Neural crest cell (in vitro differentiated cells): ENCODE measurements around the gene STEAP2. TPM values are rescaled to one million over a fixed set of nuclear protein-coding genes. Genes with fewer than 3 reads are reported as not detected.
"Not testable (repeated sequence)": the region's sequence is repeated elsewhere in the genome, so short reads cannot be mapped to it uniquely, and the experiment has no call there.

Source experiments
- DNase-seq: peaks from one replicate; pipeline ENCODE4 v3.0.0; 2021; ENCODE audit warnings: low read depth, mixed read lengths, low spot score
- H3K27ac Mint-ChIP-seq: one replicate; pipeline ENCODE4 v1.8.0; 2021; ENCODE audit warnings: mild to moderate bottlenecking, mixed read lengths; ENCODE audit not compliant: unreplicated experiment
- H3K27me3 Mint-ChIP-seq: 2 replicates; pipeline ENCODE4 v1.8.0; 2021; ENCODE audit warnings: low read depth, mild to moderate bottlenecking, mixed read lengths
- H3K36me3 Mint-ChIP-seq: 2 replicates; pipeline ENCODE4 v1.8.0; 2021; ENCODE audit warnings: low read depth, mild to moderate bottlenecking, mixed read lengths
- H3K4me1 Mint-ChIP-seq: 2 replicates; pipeline ENCODE4 v1.8.0; 2021; ENCODE audit warnings: mixed read lengths
- H3K4me3 Mint-ChIP-seq: one replicate; pipeline ENCODE4 v1.8.0; 2021; ENCODE audit warnings: mild to moderate bottlenecking, mixed read lengths
- H3K9me3 Mint-ChIP-seq: 2 replicates; pipeline ENCODE4 v1.8.0; 2021; ENCODE audit warnings: mixed read lengths
- CTCF ChIP-seq: fragments of 200-600 bp; sonication (generic); conservative IDR thresholded peaks from 2 replicates; pipeline ENCODE4 v1.5.0; 2021; ENCODE audit warnings: antibody characterized with exemption, mild to moderate bottlenecking
- total RNA-seq: library from RNA; stranded (reverse); gene quantifications from 2 replicates; pipeline ENCODE4 v1.2.1, GENCODE V29; 2021

STEAP2 gene
- total RNA-seq, 1 donor from 2014 or later = 1.6 TPM

DNA sequence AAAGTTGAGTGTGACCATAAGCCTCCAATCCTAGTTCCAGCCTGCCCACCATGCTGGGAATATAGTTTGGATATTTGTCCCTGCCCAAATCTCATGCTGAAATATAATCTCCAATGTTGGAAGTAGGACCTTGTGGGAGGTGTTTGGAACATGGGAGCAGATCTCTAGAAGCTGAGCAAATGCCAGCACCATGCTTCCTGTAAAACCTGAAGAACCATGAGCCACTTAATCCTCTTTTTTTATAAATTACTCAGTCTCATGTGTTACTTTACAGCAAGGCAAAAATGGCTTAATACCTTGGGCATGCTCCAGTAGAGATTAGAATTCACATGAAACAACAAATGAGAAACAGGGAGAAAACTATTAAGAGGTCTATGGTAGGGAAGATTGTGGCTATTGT, 30.1 kb upstream of the STEAP2 start:
- H3K4me1 Mint-ChIP-seq = no peaks in the 10 kb centered on the region
- H3K4me3 Mint-ChIP-seq = no peak overlapping the region
- no peaks in the 10 kb centered on the region for H3K27me3 Mint-ChIP-seq
- H3K9me3 Mint-ChIP-seq = no peaks in the 10 kb centered on the region
- H3K36me3 Mint-ChIP-seq = no peaks in the 10 kb centered on the region
- DNase-seq = no peak
- H3K27ac Mint-ChIP-seq = no peak overlapping the region
- TF ChIP-seq CTCF = no peak

DNA sequence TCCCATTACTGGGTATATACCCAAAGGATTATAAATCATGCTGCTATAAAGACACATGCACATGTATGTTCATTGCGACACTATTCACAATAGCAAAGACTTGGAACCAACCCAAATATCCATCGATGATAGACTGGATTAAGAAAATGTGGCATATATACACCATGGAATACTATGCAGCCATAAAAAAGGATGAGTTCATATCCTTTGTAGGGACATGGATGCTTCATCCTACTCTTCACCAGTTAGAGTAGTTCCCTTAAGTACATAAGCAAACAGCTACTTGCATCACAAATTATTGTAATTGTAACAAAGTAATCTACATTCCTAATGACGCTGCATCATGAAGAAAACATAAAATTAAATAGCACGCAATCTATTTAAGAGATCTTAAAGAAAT, 25.2 kb upstream of the STEAP2 start:
- not testable (repeated sequence) for H3K9me3 Mint-ChIP-seq, DNase-seq, H3K27ac Mint-ChIP-seq, H3K27me3 Mint-ChIP-seq, H3K4me1 Mint-ChIP-seq, H3K36me3 Mint-ChIP-seq, H3K4me3 Mint-ChIP-seq

DNA sequence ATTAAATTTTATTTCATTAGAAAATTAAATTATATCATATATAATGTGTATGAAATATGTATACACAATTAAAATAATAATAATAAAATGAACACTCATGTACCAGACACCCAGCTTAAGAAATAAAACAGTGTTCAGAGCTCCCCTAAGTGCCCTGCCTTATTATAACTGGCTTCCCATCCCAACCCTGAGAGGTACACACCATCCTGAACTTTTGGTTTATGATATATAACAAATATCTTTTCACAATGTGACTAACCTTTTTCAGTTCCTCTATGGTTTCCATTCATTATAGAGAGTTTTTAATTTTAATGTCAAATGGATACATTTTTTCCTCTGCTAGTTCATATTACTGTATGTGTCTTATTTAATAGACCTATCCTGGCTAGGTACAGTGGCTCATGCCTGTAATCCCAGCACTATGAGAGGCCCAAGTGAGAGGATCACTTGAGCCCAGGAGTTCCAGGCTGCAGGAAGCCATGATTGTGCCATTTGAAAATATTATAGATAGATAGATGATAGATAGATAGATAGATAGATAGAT, 24.0 kb upstream of the STEAP2 start:
- Mint-ChIP-seq H3K36me3 (no peaks in the 10 kb centered on the region), H3K4me3 (no peak overlapping the region), H3K4me1 (no peaks in the 10 kb centered on the region), H3K27me3 (no peaks in the 10 kb centered on the region), H3K27ac (no peak overlapping the region), H3K9me3 (peaks cover 4% of the 10 kb centered on the region)
- no peak for TF ChIP-seq CTCF
- DNase-seq = no peak

- no peaks in the 10 kb centered on the region for H3K27me3 Mint-ChIP-seq
- H3K27ac Mint-ChIP-seq = no peak overlapping the region
- peaks cover 4% of the 10 kb centered on the region for H3K9me3 Mint-ChIP-seq
- H3K36me3 Mint-ChIP-seq = no peaks in the 10 kb centered on the region
- H3K4me1 Mint-ChIP-seq = no peaks in the 10 kb centered on the region
- no peak overlapping the region for H3K4me3 Mint-ChIP-seq
- no peak for DNase-seq
- no peak for TF ChIP-seq CTCF
These were observed 23.3 kb upstream of the STEAP2 start for GRCh38 chr7:90188281-90188680.

GRCh38 chr7:90190995-90191394, 20.5 kb upstream of the STEAP2 start:
- Mint-ChIP-seq H3K27me3 (no peaks in the 10 kb centered on the region), H3K27ac (no peak overlapping the region), H3K4me1 (no peaks in the 10 kb centered on the region), H3K4me3 (no peak overlapping the region), H3K9me3 (peaks cover 4% of the 10 kb centered on the region), H3K36me3 (no peaks in the 10 kb centered on the region)
- DNase-seq = no peak
- TF ChIP-seq CTCF = no peak

DNA sequence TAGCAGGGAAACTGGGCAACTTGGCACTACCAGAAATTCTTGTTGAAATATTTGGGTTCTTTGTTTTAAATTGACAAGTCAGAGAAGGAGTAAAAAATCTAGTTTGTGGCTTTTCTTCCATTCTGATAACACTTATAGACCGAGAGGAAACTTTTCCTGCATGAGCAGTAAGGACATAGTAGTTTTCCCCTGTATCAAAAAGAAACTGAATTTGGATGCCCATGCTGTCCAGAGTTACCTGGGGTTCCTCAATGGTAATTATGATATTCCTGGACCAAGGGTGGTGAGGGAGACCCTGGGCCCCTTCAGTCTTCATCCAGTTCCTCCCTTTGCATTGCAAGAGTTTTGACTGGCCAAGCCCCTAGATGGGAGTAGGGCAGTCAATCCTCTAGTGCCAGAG, 19.9 kb upstream of the STEAP2 start:
- no peak for DNase-seq
- H3K27me3 Mint-ChIP-seq = no peaks in the 10 kb centered on the region
- H3K4me3 Mint-ChIP-seq = no peak overlapping the region
- no peaks in the 10 kb centered on the region for H3K4me1 Mint-ChIP-seq
- H3K9me3 Mint-ChIP-seq = peaks cover 4% of the 10 kb centered on the region
- no peak for TF ChIP-seq CTCF
- H3K36me3 Mint-ChIP-seq = no peaks in the 10 kb centered on the region
- no peak overlapping the region for H3K27ac Mint-ChIP-seq
